ENCODE results near the gene DHH.

The DHH gene

DNA sequence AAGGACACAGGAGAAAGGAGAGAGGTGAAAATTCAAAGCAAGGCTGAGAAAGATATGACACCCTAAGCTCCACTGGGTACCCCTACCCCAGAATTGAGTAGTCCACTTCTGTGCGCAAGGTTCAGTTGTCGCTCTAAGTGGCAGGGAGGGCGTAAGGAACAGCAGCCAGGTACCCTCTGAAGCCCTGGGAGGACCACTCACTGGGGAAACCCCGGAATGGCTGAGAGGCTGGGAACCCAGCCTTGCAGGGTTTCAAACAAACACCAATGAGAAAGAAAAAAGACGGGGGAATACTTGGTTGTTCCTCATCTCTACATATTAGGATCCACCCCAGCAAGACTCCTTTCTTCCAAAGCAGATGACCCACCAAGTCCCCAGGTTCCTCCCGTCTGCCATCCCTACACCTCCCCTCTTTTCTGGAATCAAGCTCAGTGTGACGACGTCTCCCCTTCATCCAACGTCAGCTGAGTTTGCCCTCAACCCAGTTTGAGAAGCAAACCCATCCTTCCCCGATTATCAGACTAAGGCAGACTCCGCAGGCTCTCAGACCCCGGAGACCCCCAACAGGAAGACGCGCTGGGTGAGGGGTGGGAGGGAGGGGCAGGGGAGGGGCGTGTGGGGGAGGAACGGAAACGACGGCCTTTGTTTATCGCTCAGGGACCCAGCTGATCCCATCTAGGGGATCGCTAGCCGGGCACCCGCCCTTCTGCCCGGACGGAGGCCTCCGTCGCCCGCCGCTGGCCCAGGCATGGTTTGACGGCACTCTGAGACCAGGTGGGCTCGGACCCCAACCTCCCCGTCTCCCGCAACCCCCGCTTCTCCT is 15.3 kb upstream of the DHH start:
- no peak for DNase-seq (ENCODE audit: low read depth in 2 of 2)

DNA sequence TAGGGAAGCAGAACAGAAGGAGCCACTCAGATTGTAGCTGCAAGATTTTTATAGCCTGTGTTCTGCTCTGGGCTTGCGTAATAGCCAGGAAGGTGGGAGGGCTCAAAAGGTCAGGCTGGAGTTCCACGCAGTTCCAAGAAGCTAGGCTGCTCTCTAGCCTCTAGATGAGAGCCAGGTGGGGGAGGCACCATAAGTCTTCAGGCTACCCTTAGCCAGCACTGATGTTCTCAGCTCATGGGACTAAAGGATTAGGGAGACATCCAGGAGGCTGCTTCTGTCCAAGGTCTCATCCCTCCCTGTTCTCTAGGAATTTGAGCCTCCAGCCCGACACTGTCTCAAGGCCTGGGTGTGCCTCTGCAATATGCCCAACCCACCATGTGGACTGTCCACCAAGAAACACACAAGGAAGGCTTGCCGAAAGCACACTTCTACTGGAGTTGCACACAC is 14.4 kb upstream of the DHH start:
- DNase-seq (ENCODE audit: low read depth in 2 of 2), result no peak

DNA sequence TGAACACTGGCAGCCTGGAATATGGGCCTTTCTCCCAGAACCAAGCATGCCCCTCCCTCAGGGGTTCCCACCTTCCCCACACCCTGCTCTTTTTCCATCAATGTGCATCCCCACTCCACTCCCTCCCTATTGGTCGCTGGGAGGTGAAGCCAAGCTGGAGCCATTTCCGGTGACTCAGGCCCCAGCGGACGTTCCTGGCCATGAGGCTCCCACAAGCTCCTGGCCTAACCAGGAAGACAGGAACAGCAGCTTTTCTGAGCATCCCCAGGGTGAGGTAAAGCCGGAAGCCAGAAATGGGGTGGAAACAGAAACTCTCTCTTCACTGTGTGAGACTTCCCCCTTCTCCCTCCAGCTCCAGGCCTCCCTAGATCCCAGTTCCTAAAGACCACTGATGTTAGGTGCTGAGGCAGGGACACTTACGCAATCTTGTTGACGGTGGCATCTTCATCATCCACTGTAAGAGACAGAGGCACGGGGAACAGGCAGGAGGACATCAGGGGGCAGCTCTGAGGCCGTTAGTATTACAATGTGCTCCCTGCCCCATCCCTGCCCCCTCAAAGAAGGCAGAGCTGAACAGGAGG is 11.0 kb upstream of the DHH start:
- no peak for DNase-seq (ENCODE audit: low read depth in 2 of 2)

DNA sequence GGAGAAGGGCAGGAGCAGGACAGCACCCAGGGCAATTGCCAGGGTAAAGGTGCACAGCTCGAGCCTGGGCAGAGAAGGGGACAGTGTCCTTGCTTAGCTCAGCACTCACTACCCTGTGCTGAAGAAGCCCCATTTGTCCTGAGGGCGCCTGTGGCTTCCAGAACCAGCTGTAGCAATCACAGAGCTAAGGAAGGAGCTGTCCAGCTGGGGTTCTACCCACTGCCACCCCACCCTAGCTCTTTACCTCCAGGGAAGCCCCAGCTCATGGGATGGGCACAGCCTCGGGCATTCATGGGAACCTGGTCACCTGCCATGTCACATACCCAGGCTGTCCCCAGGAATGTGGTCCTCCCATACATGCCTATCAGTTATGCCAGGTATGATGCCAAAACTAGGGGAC is 10.2 kb upstream of the DHH start:
- no peak for DNase-seq (ENCODE audit: low read depth in 2 of 2)

DNA sequence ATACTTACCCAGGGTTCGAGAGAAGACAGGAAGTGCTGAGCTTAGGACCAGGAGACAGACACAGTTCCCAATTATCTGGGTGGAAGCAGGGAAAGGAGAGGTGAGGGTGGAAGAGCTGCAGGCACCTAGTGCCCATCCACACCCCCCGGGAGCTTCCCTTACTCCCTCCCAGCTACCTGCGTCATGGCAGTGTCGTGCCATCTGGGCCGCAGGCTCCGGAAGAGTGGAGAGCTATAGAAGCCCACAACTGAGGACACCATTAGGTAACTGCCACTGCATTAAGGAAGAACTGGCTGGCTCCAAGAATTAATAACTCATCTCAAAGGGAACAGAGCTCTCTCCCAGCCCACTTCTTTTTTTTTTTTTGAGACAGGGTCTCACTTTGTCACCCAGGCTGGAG is 5.8 kb upstream of the DHH start:
- DNase-seq (ENCODE audit: low read depth in 2 of 2), result no peak

DNA sequence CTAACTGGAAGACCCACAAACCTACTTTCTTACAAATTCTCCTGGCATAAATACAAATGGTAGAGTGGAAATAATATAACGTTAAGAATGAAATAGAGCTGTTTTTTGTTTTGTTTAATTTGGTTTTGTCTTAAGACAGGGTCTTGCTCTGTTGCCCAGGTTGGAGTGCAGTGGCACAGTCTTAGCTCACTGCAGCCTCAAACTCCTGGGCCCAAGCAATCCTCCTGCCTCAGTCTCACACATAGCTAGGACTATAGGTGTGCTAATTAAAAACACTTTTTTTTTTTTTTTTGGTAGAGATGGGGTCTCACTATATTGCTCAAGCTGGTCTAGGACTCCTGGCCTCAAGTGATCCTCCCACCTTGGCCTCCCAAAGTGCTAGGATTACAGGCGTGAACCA is 4.1 kb upstream of the DHH start:
- DNase-seq (ENCODE audit: low read depth in 2 of 2), result no peak

DNA sequence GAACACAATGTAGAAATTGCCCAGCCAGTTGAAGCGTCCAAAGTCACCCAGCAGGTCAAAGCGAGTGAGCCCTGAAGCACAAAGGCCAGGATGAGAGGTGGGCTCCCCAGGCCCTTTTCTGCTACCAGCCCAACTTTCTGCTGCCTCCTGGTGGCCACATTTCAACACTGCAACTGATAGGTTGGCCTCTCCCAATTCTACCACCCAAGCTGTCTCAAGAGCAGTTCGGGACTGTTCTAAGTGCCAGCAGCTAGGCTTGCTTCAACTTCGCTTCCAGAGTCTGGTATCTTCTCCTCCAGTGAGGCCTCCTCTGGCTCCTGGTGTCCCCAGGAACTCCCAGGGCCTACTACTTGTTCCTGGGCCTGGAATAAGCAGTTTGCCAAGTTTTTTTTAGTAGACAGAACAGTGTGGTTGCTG is 3.4 kb upstream of the DHH start:
- peak; percentile 39 to 54 for DNase-seq (ENCODE audit: low read depth in 2 of 2)

DNA sequence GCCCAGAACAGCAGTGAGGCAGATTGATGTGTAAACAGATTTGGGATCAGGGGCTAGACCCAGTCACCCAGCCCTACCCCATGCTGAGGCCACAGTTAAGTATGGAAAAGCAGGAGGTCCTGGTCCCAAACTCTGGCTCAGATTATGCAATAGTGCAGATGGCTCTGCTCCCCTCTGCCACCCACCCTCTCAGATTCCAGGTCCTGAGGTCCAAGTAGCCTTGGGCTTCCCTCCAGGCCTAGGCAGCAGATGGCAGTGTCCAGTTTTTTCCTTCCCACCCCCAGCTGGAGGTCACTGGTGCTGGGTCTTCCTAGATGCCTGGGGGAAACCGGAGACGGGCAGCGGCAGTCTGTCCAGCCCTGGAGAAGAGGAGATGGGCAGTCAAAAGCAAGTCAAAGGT is 2.8 kb upstream of the DHH start:
- DNase-seq (ENCODE audit: low read depth in 2 of 2), result no peak

DNA sequence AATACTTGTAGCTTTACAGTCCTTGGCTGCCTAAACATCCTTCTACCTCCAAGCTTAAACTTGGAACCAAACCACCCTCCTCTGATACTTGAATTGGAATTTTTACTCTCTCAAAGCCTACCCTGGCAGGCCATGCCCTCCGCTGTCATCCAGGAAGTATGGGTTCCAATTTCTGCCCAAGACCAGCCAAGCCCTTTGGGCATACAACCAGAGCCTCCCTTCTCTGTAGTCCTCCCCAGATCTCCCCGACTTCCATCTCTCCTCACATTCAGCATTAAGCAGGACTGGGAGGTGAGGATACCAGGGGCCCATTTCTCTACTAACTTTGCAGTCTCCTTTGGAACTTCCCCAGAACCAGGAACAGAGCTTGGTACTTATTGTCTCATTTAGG is 369 bp upstream of the DHH start:
- DNase-seq (ENCODE audit: low read depth in 2 of 2), result no peak

DNA sequence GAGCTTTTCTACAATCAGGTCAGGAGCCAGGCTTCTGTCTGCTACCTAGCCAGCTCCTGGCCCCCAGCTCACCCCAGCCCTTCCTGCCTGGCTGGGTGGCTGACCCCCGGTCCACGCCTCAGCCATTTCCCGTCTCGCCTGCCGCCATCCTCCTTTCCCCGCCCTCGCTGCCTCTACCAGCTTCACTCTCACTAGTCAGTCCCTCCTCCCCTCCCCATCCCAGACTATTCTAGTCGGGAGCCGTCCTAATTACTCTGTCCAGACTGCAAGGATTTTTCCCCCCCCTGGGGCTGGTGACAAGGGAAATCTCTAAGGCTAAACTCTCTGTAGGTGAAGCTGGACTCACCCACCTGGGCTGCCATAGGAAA is 825 bp downstream of the DHH start:
- no peak for DNase-seq (ENCODE audit: low read depth in 2 of 2)

DNA sequence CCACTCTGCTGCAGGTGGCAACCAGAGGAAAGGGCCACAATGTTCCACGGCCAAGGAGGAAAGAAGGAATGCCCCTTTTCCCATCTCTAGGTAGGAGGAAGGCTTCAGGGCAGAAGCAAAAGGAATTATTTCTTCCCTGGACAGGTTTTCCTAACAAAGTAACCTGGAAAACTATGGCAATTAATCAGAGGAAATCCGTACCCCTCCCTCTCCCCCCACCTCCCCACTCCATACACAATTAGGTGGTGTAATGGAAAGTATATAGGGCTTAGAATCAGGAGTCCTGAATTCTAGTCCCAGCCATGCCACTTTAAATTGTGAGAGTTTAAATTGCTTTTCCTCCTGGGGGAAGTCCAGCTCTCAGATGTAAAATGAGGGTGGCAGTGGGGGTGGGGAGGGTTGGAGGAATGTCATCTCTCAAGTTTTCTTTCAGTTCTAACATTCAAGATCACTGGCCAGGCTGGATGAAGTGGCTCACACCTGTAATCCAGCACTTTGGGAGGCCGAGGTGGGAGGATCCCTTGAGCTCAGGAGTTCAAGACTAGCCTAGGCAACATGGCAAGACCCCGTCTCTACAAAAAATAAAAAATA is 1.7 kb downstream of the DHH start:
- no peak for DNase-seq (ENCODE audit: low read depth in 2 of 2)

DNA sequence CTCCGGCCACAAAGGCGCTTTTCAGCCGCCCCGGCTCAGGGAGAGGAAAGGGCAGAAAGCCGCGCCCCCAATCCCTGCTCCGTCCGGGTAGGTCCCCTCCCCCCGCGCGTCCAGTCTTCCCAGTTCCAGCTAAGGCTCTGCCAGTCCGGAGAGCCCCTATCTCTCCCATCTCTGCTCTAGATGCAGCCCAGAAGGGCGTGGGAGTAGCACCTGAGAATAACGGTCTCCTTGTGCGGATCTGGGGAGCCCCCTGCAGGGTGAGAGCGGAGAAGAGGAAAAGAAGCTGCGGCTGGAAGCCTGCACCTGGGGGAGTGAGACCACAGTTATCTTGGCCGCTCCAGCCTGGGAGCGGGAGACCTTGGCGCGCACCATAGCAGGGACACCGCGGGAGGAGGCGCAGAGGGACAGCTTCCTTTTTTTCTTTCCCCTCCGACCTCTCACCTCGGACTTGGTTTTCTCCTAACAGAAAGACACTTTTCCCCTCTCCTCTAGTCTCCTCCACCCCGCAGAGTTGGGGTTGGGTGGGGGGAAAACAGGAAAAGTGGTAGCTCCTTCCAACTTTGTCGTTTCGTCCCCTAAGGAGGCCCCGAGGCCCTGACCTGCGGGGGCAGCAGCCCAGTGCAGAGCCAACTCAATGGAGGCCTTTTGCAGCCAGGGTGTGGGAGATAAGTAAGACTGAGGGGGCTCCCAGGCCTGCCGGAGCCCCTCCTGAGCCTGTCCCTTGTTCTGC is 2.4 kb downstream of the DHH start:
- peak; percentile 48 to 55 for DNase-seq (ENCODE audit: low read depth in 2 of 2)

DNA sequence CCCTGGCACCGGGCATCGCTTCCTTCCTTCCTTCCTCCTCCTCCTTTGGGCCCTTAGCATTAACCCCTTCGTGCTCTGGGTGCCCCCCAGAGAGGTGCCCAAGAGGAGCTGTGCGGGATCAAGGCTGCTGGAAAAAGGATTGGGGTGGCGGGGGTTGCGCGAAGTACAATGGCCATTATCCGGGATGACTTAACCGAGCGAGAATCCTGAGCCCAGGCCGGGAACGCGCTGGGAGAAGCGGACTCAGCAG is 2.8 kb downstream of the DHH start:
- no peak for DNase-seq (ENCODE audit: low read depth in 2 of 2)

DNA sequence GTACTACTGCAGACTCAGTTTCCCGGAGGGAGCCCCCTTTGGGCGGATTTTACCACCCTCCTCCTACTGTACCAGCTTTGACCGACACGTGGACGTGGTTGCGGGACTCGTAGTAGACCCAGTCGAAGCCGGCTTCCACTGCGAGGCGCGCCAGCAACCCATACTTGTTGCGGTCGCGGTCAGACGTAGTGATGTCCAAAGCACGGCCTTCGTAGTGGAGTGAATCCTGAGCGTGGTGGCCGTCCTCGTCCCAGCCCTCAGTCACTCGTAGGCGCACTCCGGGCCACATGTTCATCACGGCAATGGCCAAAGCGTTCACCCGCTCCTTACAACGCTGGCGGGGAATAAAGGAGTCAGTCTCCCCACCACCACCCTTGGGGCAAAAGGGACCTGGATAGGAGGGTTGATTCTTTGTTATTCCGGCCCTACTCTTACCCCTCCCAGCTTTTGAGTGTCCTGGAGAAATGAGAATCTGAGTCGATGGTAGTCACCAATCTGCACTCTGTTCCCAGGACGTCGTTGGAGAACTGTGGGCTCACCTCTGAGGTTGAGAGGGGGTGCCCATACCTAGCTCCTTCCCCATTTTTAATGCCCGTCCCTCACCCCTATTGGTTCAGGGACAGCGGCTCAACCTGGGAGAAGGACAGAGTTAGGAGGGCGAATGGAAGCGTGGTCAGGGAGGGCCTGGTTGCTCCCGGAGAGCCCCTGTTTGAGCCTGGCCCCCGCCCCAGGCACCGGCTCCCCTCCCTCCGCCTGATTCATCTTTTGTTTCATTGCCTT is 3.4 kb downstream of the DHH start:
- no peak for DNase-seq (ENCODE audit: low read depth in 2 of 2)

DNA sequence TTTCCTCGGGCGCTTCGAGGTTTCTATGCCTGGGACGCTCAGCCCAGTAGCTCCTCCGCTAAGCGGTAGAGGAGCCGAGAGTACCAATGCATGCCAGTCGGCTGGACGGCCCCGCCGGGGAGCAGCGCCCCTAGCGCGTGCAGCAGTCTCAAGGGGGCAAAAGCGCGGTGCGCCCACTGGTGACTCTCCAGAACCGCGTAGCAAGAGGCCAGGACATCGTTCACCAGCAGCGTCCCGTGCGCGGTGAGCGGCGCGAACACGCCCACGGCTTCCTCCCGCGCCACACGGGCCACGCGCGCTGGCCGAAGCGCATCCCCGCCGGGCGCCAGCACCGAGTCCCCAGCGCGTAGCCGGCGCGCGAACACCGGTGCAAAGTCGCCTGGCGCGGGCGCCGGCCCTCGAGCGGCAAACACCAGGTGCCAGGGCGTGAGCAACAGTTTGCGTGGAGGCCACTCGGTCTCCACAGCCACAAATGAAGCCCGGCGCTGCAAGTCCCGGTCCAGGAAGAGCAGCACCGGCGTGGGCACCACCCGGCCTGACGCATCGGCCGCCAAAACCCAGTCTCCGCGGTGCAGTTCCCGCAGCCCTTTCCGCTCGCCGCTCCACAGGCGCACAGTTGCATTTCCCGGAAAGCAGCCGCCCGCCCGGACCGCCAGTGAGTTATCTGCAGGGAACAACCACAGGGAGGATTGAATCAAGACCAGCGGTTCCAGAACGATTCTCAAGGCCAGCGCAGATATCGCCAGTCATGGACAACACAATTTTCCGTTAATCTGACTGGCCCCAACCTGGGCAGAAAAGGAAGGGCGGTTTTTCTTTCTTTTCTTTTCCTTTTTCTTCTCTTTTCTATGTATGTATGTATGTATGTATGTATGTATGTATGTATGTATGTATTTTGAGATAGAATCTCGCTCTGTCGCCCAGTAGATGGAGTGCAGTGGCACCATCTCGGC is 4.5 kb downstream of the DHH start:
- DNase-seq (ENCODE audit: low read depth in 2 of 2), result no peak

DNA sequence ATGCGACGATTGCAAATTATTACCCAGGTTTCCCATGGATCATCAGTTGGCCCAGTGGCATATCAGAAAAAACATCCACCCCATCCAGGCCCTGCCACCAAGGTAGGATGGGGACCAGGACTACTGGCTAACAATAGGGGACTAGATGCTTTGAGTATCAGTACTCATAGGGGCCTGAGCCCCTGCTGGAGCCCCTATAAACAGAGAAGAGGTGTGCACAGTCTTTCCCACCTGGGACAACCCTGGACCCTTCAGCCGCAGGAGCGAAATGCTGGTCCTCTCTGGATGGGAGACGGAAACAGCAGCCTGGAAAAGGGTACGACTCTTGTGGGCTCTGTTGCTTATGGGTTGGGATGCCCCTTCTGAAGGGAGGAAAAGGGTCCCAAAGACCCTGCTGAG is 5.7 kb downstream of the DHH start:
- DNase-seq (ENCODE audit: low read depth in 2 of 2), result no peak

DNA sequence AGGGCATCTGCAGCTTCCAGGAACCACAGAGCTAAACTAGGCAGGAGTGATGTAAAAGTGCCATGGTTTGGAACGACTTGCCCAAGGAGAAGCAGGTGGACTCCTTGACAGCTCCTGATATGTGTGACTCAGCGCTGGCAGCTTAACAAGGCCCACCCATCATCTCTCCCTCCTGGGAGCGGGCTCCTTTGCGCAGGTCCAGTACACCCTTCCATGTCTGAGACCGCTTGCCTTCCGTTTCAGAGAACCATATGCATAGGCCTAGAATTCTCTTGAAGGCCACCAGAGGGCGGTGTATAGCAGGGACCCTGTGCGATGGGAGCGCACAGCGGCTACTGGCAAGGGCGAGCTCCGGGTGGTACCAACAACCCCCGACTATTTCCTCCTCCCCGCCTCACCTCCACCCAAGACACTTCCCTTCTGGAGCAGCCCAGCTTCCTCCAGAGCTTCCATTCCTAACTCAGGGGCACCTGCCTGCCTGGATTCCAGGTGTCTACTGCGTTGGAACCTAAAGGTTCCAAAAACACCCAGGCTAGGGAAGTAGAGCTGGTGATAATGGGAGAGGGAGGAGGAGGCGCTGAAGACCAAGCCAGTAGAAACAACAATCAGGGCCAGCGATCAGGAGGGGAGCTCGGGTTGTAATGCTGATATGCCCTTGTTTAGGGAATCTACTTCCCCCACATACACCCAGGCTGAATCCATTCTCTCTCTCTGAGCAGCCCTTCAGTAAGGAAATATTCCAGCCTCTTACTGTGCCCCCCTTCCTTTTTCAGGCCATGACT is 6.3 kb downstream of the DHH start:
- DNase-seq (ENCODE audit: low read depth in 2 of 2), result peak; percentile 48 to 60

DNA sequence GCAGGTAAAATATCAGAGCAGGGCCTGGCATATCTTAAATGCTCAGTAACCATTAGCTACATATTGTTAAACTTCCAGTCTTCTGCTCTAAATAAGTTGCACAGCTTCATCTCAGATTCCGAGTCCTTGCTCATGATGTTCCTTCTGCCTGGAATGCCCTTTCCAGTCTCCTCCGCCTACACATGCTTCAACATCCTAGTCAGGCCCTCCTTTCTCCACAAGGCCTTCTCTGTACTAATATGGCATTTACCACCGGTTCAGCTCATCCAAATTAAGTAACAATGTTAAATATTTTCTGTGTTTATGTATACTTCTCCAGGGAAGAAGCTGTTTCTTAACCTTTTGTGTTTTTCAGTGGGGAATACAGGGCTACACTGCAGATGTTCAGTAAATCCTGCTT is 8.5 kb downstream of the DHH start:
- no peak for DNase-seq (ENCODE audit: low read depth in 2 of 2)

DNA sequence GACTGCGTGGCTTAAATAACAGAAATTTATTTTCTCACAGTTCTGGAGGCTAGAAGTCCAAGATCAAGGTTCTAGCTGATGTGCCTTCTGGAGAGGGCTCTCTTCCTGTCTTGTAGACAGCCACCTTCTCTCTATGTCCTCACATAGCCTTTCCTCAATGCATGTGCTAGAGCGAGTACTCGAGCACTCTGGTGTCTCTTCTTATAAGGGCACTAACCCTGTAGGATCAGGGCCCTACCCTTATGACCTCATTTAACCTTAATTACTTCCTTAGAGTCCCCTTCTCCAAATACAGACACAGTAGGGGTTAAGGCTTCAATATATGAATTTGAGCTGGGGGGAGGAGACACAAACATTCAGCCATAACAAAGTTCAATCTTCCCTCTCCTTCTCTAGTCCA is 10.2 kb downstream of the DHH start:
- DNase-seq (ENCODE audit: low read depth in 2 of 2), result no peak

DNA sequence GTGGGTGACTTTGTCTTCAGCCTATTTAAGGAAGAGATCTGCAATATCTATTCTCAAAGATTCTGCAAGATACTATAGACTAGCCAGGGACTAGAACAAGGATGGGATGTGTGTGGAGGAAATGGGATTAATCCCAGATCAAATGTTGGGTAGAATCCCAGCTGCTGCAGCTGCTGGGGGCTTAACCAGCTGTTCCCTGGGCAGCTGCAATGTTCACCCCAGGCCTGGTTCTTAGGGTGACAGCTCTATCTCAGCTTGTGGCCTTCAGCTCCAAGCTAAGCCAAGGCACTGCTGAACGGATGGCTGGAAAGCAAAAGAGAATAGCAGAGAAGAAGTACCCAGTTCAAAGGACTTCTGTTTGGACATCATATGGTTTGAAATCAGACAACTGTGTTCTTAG is 14.8 kb downstream of the DHH start:
- DNase-seq (ENCODE audit: low read depth in 2 of 2), result no peak

All from activated CD4-positive, alpha-beta T cell treated with anti-CD3 and anti-CD28 coated beads for 24 hours (primary cell).